HepG2 (cell line): ENCODE results near the gene CES5A. TPM values are rescaled to one million over a fixed set of nuclear protein-coding genes. Genes with fewer than 3 reads are reported as not detected.

Experiments
- ATAC-seq: fragments of 200-7000 bp; cut with Tn5 transposase; 3 replicates; pipeline ENCODE4 v1.9.1; 2020; ENCODE audit warnings: mild to moderate bottlenecking, moderate library complexity
- BruUV-seq: library from RNA; stranded (reverse); fragments of 400-500 nt; replicated peaks from 2 replicates; lab custom pipeline; 2021; lab: Mats Ljungman, UMichigan
- CTCF ChIA-PET: fragments of 300-600 bp; formaldehyde crosslinking; extraction: SDS; loops from one replicate; lab custom pipeline; 2021; ENCODE audit warnings: low total read pairs, inconsistent platforms, low intra/inter-chr PET ratio; lab: Yijun Ruan, JAX
- POLR2A ChIA-PET: fragments of 350-600 bp; sonication (Branson Sonifier 250); formaldehyde crosslinking; loops from one replicate; lab custom pipeline; 2020; ENCODE audit warnings: antibody characterized with exemption, inconsistent platforms; lab: Yijun Ruan, JAX
- DNase-seq: peaks from one replicate; pipeline ENCODE4 v3.0.0-alpha.2; 2015; ENCODE audit warnings: low spot score
- FAIRE-seq: peaks from 3 replicates; lab custom pipeline; 2011; peaks lifted over from hg19 to GRCh38; lab: Jason Lieb, UNC
- H2AFZ ChIP-seq: one replicate; pipeline ENCODE4 v1.6.1; 2011; ENCODE audit warnings: low read length, inconsistent platforms
- H3K27ac ChIP-seq: fragments of 300-600 bp; 3 replicates; pipeline ENCODE4 v1.8.0; 2011; ENCODE audit warnings: mixed run types, mild to moderate bottlenecking, mixed read lengths, low read length, inconsistent platforms; ENCODE audit not compliant: insufficient read depth; ENCODE audit errors: extremely low read length
- H3K27me3 ChIP-seq, 2 experiments: fragments of 200-600 bp in 1 of 2; 2 replicates in 1 of 2; 3 replicates in 1 of 2; pipeline versions ENCODE4 v1.6.0 to v1.8.0; 2011; ENCODE audit warnings: low read length in 2 of 2, mild to moderate bottlenecking in 2 of 2, moderate library complexity in 2 of 2, inconsistent platforms in 1 of 2; ENCODE audit not compliant: insufficient read depth in 2 of 2, control insufficient read depth in 1 of 2
- H3K36me3 ChIP-seq, 2 experiments: fragments of 200-600 bp in 1 of 2; replicated peaks in 1 of 2; 2 replicates in 1 of 2; 3 replicates in 1 of 2; pipeline versions ENCODE4 v1.5.1 to v1.8.0; 2011; ENCODE audit warnings: low read length in 2 of 2, inconsistent platforms in 1 of 2; ENCODE audit not compliant: insufficient read depth in 2 of 2, control insufficient read depth in 1 of 2
- H3K4me1 ChIP-seq: 2 replicates; pipeline ENCODE4 v1.5.1; 2012; ENCODE audit warnings: low read length, inconsistent platforms; ENCODE audit not compliant: insufficient read depth
- H3K4me2 ChIP-seq: 2 replicates; pipeline ENCODE4 v1.6.0; 2011; ENCODE audit warnings: low read depth, low read length, inconsistent platforms
- H3K4me3 ChIP-seq, 3 experiments: fragments of 200-600 bp in 1 of 3; sonication (generic), shearing (Covaris generic) in 1 of 3; replicated peaks in 1 of 3; 2 replicates each; pipeline ENCODE4 v1.5.1; 2011 to 2016; ENCODE audit warnings: low read length in 3 of 3, inconsistent platforms in 2 of 3, low read depth in 2 of 3, mild to moderate bottlenecking in 2 of 3, control low read depth in 1 of 3, mixed read lengths in 1 of 3; ENCODE audit not compliant: insufficient read depth in 1 of 3
- H3K79me2 ChIP-seq: one replicate; pipeline ENCODE4 v1.6.1; 2011; ENCODE audit warnings: low read length, inconsistent platforms; ENCODE audit not compliant: insufficient read depth
- H3K9ac ChIP-seq: 2 replicates; pipeline ENCODE4 v1.6.0; 2011; ENCODE audit warnings: mild to moderate bottlenecking, low read depth, low read length, inconsistent platforms; ENCODE audit not compliant: insufficient read depth
- H3K9me3 ChIP-seq: 2 replicates; pipeline ENCODE4 v1.5.1; 2012; ENCODE audit warnings: mild to moderate bottlenecking, low read length
- H4K20me1 ChIP-seq: 2 replicates; pipeline ENCODE4 v1.6.0; 2011; ENCODE audit warnings: inconsistent platforms, mild to moderate bottlenecking, low read length, moderate library complexity; ENCODE audit not compliant: insufficient read depth
- CCDC6 ChIP-seq: sonication (generic); formaldehyde crosslinking; IDR thresholded peaks from 2 replicates; pipeline ENCODE4 v1.8.1; 2022; ENCODE audit warnings: mild to moderate bottlenecking, missing genetic modification reagents, moderate library complexity
- EHMT2 ChIP-seq: fragments of 200-600 bp; sonication (generic); IDR thresholded peaks from 2 replicates; pipeline ENCODE4 v1.7.0; 2017; ENCODE audit warnings: antibody characterized with exemption, low read depth, low read length, borderline replicate concordance
- GTF2F1 ChIP-seq: fragments of 150-350 bp; IDR thresholded peaks from 2 replicates; pipeline ENCODE4 v1.6.1; 2014; ENCODE audit warnings: low read length
- PHF21A ChIP-seq: sonication (generic); formaldehyde crosslinking; IDR thresholded peaks from 2 replicates; pipeline ENCODE4 v1.5.0; 2020; ENCODE audit warnings: mild to moderate bottlenecking, missing genetic modification reagents
- THAP11 ChIP-seq: IDR thresholded peaks from 2 replicates; pipeline ENCODE4 v1.6.1; 2016; ENCODE audit warnings: missing biosample characterization, missing genetic modification reagents
- ZNF441 ChIP-seq: sonication (generic); formaldehyde crosslinking; IDR thresholded peaks from 2 replicates; pipeline ENCODE4 v1.7.0; 2021; ENCODE audit warnings: missing genetic modification reagents, borderline replicate concordance
- ZNF558 ChIP-seq: sonication (generic); formaldehyde crosslinking; IDR thresholded peaks from 2 replicates; pipeline ENCODE4 v1.9.0; 2022; ENCODE audit warnings: mild to moderate bottlenecking, missing genetic modification reagents, borderline replicate concordance
- ZNF564 ChIP-seq: sonication (generic); formaldehyde crosslinking; IDR thresholded peaks from 2 replicates; pipeline ENCODE4 v1.8.1; 2023; ENCODE audit warnings: mild to moderate bottlenecking, missing genetic modification reagents
- ZNF619 ChIP-seq: sonication (generic); formaldehyde crosslinking; IDR thresholded peaks from 2 replicates; pipeline ENCODE4 v1.4.0; 2020; ENCODE audit warnings: mild to moderate bottlenecking, missing genetic modification reagents
- WGBS: methylation state at CpG from one replicate; pipeline ENCODE4 v1.1.6; 2017; ENCODE audit warnings: low lambda C conversion rate; 5-methylcytosine and 5-hydroxymethylcytosine counted together
- in situ Hi-C: cut with HindIII; loops from 2 replicates; pipeline ENCODE4 v1.10.0; 2017; ENCODE audit warnings: low pct_unique_long_range_greater_than_20kb; ENCODE audit not compliant: extremely low pct_ligation_motif_present
- intact Hi-C: fragments of 100-400 bp; cut with micrococcal nuclease; formaldehyde crosslinking; loops from one replicate; pipeline ENCODE4 v1.10.0; 2022; ENCODE audit not compliant: unreplicated experiment
- polyA plus RNA-seq, 8 experiments: library from polyadenylated mRNA; depleted of rRNA in 3 of 8; stranded (reverse) in 7 of 8; unstranded in 1 of 8; fragments of >200 nt; fragmentation: Illumina TruSeq in 4 of 8; extraction: Trizol in 4 of 8; gene quantifications; 2 replicates each; pipeline versions ENCODE4 v1.2.1 to v1.2.3, GENCODE V29; 2011 to 2016; ENCODE audit warnings: low read depth in 4 of 8, missing spikeins in 1 of 8, mixed read lengths in 1 of 8; ENCODE audit not compliant: insufficient read depth in 1 of 8
- total RNA-seq, 5 experiments: library from RNA; depleted of rRNA; stranded (reverse); fragments of >200 nt; fragmentation: Illumina TruSeq; extraction: Trizol; gene quantifications; 2 replicates each; pipeline ENCODE4 v1.2.3, GENCODE V29; 2016; ENCODE audit warnings: low read depth in 1 of 5
- TF ChIP-seq, protein P1 (sequence below): IDR thresholded peaks from 2 replicates; pipeline ENCODE4 v1.6.1; 2016; ENCODE audit warnings: missing compliant biosample characterization, missing genetic modification reagents, borderline replicate concordance
- TF ChIP-seq, protein P2 (sequence below): sonication (generic); formaldehyde crosslinking; IDR thresholded peaks from 2 replicates; pipeline ENCODE4 v1.8.0; 2022; ENCODE audit warnings: mild to moderate bottlenecking, missing genetic modification reagents, moderate library complexity
- TF ChIP-seq, protein P3 (sequence below): sonication (generic); formaldehyde crosslinking; IDR thresholded peaks from 2 replicates; pipeline ENCODE4 v1.8.0; 2022; ENCODE audit warnings: missing genetic modification reagents, mild to moderate bottlenecking, moderate library complexity, borderline replicate concordance

The CES5A gene
- total and polyA plus RNA-seq, 2 of the 13 experiments (the other 11 are each of a cell fraction or from before 2014, with no cell fraction given): not detected

DNA sequence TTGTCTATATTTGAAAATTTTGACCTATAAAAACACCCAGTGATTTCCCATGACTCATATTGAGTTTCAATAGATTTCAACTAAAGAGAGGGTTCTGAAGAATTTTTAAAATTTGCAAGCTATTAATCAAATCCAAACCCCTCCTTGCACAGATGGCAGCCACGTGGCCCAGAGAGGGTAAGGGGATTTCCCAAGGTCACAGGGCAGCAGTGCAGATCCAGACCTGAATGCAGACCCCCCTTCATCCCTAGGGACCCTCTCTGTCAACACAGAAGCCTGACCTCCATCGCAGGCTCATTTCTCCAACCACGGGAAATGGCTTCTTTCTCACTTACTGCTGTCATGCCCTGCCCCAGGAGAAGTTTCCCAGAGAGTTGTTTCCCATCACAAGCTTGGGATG lies 24.7 kb upstream of the CES5A start:
- no peak for TF ChIP-seq PHF21A (CRISPR knock-in tag)
- no peak for TF ChIP-seq CCDC6 (CRISPR knock-in tag)
- TF ChIP-seq THAP11: no peak
- TF ChIP-seq, all 625 proteins: peak for 0
- WGBS: 0% methylated on average over 3 of the region's 3 CpGs
- H3K4me2 ChIP-seq: no peak overlapping the region
- no peaks in the 10 kb centered on the region for H3K4me1 ChIP-seq
- no peaks in the 10 kb centered on the region for H4K20me1 ChIP-seq
- intact Hi-C loops (no loop called here), in situ Hi-C loops (no loop called here)
- H3K79me2 ChIP-seq: no peaks in the 10 kb centered on the region
- H3K27ac ChIP-seq: no peak overlapping the region
- ATAC-seq: no peak
- no peaks in the 10 kb centered on the region for H3K36me3 ChIP-seq
- no TSS peak for BruUV-seq
- DNase-seq: no peak
- ChIA-PET POLR2A (no interaction called here), CTCF (no interaction called here)
- no peak for FAIRE-seq
- H3K9me3 ChIP-seq: peaks cover 9% of the 10 kb centered on the region; the same call in 1 of the 2 replicates
- H3K4me3 ChIP-seq: no peak overlapping the region
- no peak overlapping the region for H3K9ac ChIP-seq
- H2AFZ ChIP-seq: no peak overlapping the region
- H3K27me3 ChIP-seq: no peaks in the 10 kb centered on the region

DNA sequence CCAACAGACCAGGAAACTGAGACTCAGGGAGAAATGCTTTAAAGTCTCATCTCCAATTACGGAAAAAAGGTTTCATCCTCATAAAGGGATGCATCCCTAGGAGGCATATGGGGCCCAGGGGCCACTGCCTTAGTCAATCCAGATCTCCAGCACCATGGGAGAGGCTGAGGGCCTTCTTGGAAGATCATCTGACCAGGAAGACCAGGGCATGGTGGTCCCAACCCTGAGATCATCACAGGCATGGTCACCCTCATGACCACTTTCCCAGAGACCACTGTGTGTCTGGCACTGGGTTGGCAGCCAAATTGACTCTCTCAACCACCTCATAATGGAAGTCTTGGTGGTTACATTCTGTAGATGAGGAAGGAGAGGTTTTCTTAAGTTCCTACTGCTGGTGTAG lies 23.4 kb upstream of the CES5A start:
- peaks cover 3% of the 10 kb centered on the region; the same call in 1 of the 2 replicates for H3K9me3 ChIP-seq
- no peaks in the 10 kb centered on the region for H3K36me3 ChIP-seq
- ChIA-PET CTCF (no interaction called here), POLR2A (no interaction called here)
- ATAC-seq (no peak), DNase-seq (no peak), FAIRE-seq (no peak)
- TF ChIP-seq EHMT2 (no peak), ZNF564 (CRISPR knock-in tag) (no peak), ZNF441 (no peak), ZNF619 (CRISPR knock-in tag) (no peak), ZNF558 (CRISPR knock-in tag) (no peak), GTF2F1 (no peak)
- TF ChIP-seq, protein P1, sequence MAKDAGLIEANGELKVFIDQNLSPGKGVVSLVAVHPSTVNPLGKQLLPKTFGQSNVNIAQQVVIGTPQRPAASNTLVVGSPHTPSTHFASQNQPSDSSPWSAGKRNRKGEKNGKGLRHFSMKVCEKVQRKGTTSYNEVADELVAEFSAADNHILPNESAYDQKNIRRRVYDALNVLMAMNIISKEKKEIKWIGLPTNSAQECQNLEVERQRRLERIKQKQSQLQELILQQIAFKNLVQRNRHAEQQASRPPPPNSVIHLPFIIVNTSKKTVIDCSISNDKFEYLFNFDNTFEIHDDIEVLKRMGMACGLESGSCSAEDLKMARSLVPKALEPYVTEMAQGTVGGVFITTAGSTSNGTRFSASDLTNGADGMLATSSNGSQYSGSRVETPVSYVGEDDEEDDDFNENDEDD (CRISPR knock-in tag): no peak
- TF ChIP-seq, protein P2, sequence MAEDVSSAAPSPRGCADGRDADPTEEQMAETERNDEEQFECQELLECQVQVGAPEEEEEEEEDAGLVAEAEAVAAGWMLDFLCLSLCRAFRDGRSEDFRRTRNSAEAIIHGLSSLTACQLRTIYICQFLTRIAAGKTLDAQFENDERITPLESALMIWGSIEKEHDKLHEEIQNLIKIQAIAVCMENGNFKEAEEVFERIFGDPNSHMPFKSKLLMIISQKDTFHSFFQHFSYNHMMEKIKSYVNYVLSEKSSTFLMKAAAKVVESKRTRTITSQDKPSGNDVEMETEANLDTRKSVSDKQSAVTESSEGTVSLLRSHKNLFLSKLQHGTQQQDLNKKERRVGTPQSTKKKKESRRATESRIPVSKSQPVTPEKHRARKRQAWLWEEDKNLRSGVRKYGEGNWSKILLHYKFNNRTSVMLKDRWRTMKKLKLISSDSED (CRISPR knock-in tag): no peak
- TF ChIP-seq, protein P3, sequence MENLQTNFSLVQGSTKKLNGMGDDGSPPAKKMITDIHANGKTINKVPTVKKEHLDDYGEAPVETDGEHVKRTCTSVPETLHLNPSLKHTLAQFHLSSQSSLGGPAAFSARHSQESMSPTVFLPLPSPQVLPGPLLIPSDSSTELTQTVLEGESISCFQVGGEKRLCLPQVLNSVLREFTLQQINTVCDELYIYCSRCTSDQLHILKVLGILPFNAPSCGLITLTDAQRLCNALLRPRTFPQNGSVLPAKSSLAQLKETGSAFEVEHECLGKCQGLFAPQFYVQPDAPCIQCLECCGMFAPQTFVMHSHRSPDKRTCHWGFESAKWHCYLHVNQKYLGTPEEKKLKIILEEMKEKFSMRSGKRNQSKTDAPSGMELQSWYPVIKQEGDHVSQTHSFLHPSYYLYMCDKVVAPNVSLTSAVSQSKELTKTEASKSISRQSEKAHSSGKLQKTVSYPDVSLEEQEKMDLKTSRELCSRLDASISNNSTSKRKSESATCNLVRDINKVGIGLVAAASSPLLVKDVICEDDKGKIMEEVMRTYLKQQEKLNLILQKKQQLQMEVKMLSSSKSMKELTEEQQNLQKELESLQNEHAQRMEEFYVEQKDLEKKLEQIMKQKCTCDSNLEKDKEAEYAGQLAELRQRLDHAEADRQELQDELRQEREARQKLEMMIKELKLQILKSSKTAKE (CRISPR knock-in tag): no peak
- no peak overlapping the region for H3K9ac ChIP-seq
- 0% methylated on average over 1 of the region's 1 CpG for WGBS
- in situ Hi-C loops (no loop called here), intact Hi-C loops (no loop called here)
- H3K27me3 ChIP-seq: no peaks in the 10 kb centered on the region
- no peak overlapping the region for H3K4me2 ChIP-seq
- H2AFZ ChIP-seq: no peak overlapping the region
- no peaks in the 10 kb centered on the region for H3K79me2 ChIP-seq
- no peak overlapping the region for H3K4me3 ChIP-seq
- no peaks in the 10 kb centered on the region for H3K4me1 ChIP-seq
- H3K27ac ChIP-seq: no peak overlapping the region
- no peaks in the 10 kb centered on the region for H4K20me1 ChIP-seq
- no TSS peak for BruUV-seq
